ENCODE measurements around the gene MRAS.
"Not testable (repeated sequence)": the region's sequence is repeated elsewhere in the genome, so short reads cannot be mapped to it uniquely, and the experiment has no call there.

MRAS gene

DNA sequence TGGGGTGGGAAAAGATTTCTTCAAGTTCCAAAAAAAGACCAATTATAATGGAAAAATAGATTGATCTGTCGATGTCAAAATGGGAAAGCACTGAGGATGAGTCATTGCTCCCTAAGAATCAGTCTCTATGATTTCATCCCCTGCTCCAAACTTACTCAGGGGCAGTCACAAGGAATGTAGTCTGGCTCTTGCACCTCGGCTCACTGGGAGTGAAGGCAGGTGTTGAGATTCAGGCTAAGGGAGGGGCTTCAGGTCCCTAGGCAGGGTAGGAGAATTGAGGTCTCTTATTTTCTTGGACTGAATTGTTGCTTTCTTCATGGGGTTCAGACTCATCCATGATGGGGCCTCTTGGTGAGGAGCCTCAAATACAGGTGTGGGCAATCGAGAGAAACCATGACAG, 100.3 kb downstream of the MRAS start:
- TF ChIP-seq, protein P1, sequence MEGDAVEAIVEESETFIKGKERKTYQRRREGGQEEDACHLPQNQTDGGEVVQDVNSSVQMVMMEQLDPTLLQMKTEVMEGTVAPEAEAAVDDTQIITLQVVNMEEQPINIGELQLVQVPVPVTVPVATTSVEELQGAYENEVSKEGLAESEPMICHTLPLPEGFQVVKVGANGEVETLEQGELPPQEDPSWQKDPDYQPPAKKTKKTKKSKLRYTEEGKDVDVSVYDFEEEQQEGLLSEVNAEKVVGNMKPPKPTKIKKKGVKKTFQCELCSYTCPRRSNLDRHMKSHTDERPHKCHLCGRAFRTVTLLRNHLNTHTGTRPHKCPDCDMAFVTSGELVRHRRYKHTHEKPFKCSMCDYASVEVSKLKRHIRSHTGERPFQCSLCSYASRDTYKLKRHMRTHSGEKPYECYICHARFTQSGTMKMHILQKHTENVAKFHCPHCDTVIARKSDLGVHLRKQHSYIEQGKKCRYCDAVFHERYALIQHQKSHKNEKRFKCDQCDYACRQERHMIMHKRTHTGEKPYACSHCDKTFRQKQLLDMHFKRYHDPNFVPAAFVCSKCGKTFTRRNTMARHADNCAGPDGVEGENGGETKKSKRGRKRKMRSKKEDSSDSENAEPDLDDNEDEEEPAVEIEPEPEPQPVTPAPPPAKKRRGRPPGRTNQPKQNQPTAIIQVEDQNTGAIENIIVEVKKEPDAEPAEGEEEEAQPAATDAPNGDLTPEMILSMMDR (IDR thresholded peaks at IDR 0.05; ENCODE audit: low read depth, low read length): no peak
- DNase-seq (ENCODE audit: low read depth in 2 of 2): no peak
- no peak overlapping the region for H3K4me3 ChIP-seq (replicated peaks in 1 of 2; ENCODE audit: low read depth in 2 of 2, low read length in 2 of 2)

DNA sequence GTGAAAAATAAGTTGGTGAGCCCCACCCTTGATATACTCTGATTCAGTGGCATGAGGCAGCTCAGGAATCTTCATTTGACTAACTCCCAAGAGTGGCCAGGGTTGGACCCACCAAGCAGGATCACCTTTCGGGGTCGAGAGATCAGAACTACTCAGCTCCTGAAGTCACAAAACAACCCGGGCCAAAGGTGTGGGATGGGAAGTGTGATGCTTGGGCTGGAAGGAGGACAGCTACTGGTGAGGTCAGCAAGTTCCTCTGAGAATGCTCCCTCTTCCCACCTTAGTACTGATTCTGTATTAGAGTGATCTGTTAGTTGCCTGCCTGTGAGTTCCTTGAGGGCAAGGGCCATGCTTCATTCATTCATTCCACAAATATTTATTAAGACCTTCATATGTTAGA, 101.1 kb downstream of the MRAS start:
- H3K4me3 ChIP-seq (replicated peaks in 1 of 2; ENCODE audit: low read depth in 2 of 2, low read length in 2 of 2): no peak overlapping the region
- TF ChIP-seq, protein P1 (IDR thresholded peaks at IDR 0.05; ENCODE audit: low read depth, low read length): no peak

DNA sequence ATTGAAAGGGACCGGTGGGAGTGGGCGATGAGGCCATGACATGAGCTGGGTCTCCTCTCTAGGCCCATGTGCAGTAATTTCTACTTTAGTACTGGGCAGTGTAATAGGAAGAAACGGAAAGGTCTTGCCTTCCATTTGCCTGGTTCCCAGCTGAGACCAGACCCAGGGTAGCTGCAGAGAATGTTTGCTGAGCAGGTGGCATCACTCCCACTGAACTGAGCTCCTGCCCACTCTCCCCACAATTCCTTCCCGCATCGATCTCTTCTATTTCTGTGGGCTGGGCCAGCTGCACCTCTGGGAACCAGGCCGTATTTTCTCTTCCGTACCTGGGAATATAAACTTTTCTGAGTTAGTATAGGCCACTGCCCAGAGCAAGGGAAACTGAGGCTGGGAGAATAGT, 101.8 kb downstream of the MRAS start:
- no peak overlapping the region for H3K4me3 ChIP-seq (replicated peaks in 1 of 2; ENCODE audit: low read depth in 2 of 2, low read length in 2 of 2)
- TF ChIP-seq, protein P1 (IDR thresholded peaks at IDR 0.05; ENCODE audit: low read depth, low read length): no peak
- no peak for DNase-seq (ENCODE audit: low read depth in 2 of 2)

More for the DNA sequence above, 101.1 kb downstream of the MRAS start:
- no peak for DNase-seq (ENCODE audit: low read depth in 2 of 2)

DNA sequence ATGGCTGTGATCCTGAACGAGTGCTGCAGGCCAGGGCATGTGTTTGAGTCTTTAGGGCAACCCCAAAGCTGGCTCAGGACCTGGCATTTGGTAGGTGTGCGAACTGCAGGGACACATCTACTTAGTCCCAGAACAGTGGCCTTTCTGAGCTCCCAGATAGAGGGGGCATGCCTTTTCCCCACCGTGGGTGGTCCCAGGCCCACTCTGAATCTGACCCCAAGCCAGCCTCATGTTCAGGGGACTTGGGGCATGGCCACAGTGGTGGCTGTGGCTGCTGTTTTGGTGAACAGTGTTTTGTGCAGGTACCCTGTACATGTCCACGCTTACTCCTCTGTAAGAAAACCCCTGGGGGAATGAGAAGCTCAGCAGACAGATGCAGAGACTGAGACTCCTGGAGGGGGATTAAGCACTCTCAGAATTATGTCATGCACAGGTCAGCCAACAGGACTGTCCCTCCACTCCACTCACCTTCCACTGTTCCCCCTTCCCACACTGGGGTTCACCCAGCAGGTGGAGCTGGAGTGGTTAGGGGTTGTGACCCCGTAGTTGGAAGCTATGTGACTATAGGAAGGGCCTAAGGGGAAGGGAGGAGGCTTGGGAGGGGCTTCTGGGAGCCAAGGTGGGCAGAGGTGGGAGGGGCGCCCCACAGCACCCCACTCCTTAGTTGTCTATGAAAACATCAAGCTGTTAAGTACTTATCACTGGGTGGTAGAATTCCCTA, 102.5 kb downstream of the MRAS start:
- no peak overlapping the region for H3K4me3 ChIP-seq (replicated peaks in 1 of 2; ENCODE audit: low read depth in 2 of 2, low read length in 2 of 2)
- TF ChIP-seq, protein P1 (IDR thresholded peaks at IDR 0.05; ENCODE audit: low read depth, low read length): no peak
- DNase-seq (ENCODE audit: low read depth in 2 of 2): no peak

DNA sequence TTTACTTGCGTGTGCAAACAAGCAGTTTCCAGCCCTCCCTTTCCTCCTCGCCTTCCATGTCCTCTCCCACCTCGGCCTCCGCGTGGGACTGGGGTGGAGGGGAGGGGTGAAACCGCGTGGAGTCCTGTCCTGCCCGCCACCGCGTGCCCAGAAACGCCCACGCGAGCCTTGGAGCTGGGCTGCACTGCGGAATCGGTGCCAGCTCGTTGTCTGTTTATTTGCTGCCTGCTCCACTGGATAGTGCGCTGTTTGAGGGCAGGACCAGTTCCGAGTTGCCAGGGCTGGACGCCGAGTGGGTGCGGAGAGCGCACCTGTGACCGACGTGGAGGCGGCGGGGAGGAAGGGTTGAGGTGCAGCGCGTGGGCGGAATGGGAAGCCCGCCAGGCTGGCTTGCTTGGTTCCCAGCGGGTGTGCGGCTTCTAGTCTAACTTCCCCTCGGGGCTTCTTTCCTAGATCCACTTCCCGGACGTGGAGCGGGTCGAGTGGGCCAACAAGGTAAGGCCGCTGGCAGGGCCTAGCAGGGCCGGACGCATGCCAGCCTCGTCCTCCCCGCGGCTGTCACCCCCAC, 103.3 kb downstream of the MRAS start:
- H3K4me3 ChIP-seq (replicated peaks in 1 of 2; ENCODE audit: low read depth in 2 of 2, low read length in 2 of 2): no peak overlapping the region

DNA sequence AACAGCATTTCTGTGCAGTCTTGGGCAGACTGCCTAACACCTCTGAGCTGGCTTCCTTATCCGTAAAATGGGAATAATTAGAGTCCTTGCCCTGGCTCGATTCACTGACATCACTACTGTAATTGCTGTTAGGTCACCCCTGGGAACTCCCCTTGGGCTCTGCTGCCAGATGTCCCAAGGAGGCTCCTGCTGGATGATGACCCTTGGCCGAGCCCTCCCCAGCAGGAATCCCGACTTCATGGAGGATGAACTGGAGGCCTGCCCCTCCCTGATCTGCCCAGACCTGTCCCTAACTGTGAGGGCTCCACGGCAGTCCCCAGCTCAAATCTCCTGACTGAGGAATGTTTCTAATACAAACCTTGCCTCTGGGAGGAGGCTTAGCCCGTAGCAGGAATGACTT, 104.1 kb downstream of the MRAS start:
- TF ChIP-seq, protein P1 (IDR thresholded peaks at IDR 0.05; ENCODE audit: low read depth, low read length): no peak
- no peak for DNase-seq (ENCODE audit: low read depth in 2 of 2)
- no peak overlapping the region for H3K4me3 ChIP-seq (replicated peaks in 1 of 2; ENCODE audit: low read depth in 2 of 2, low read length in 2 of 2)

More for the DNA sequence above, 103.3 kb downstream of the MRAS start:
- TF ChIP-seq, protein P1 (IDR thresholded peaks at IDR 0.05; ENCODE audit: low read depth, low read length): no peak
- no peak for DNase-seq (ENCODE audit: low read depth in 2 of 2)

DNA sequence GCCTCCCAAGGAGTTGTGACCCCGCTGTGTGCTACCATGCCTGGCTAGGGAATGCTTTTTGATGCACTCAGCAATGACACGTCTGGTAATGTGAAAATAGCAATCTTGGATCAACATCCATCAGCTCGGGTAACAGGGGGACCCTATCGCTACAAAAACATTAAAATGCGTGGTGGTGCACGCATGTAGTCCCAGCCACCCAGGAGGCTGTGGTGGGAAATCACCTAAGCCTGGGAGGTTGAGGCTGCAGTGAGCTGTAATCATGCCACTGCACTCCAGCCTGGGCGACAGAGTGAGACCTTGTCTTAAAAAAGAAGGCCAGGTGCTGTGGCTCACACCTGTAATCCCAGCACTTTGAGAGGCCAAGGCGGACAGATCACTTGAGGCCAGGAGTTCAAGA, 105.6 kb downstream of the MRAS start:
- not testable (repeated sequence) for DNase-seq (ENCODE audit: low read depth in 2 of 2); H3K4me3 ChIP-seq (replicated peaks in 1 of 2; ENCODE audit: low read depth in 2 of 2, low read length in 2 of 2)

Measured in cardiac fibroblast (primary cell).